ENCODE results near the gene LAD1.
A peak's percentile ranks its signal among the peaks of the same experiment; 100 is the strongest.

GRCh38 chr1:201399352-201400126 lies 415 bp upstream of the LAD1 start:
- TF ChIP-seq CTCF (conservative IDR thresholded peaks at IDR 0.05 in 1 of 2, IDR thresholded peaks at IDR 0.05 in 1 of 2; ENCODE audit: low read depth in 1 of 2, low read length in 2 of 2), result no peak
- peak; percentile 96 for TF ChIP-seq EZH2 (IDR thresholded peaks at IDR 0.05; ENCODE audit: low read length, missing control alignments)

All from fibroblast of lung (primary cell).